ENCODE measurements around the gene TMEM217.

DNA sequence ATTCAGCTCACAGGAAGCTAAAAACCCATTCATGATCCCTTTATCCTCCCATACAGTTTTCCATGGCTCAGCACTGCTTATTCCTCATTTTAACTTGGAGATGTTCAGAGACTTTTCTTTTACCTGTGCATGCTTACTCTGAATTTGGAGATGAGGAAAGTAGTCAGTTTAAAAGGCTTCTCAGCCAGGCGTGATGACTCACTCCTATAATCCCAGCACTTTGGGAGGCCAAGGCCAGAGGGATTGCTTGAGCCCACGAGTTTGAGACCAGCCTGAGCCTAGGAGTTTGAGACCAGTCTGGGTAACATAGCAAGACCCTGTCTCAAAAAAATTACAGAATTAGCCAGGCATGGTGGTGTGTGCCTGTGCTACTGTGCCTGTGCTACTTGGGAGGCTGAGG lies 30.3 kb upstream of the TMEM217 start:
- TF ChIP-seq, protein P1, sequence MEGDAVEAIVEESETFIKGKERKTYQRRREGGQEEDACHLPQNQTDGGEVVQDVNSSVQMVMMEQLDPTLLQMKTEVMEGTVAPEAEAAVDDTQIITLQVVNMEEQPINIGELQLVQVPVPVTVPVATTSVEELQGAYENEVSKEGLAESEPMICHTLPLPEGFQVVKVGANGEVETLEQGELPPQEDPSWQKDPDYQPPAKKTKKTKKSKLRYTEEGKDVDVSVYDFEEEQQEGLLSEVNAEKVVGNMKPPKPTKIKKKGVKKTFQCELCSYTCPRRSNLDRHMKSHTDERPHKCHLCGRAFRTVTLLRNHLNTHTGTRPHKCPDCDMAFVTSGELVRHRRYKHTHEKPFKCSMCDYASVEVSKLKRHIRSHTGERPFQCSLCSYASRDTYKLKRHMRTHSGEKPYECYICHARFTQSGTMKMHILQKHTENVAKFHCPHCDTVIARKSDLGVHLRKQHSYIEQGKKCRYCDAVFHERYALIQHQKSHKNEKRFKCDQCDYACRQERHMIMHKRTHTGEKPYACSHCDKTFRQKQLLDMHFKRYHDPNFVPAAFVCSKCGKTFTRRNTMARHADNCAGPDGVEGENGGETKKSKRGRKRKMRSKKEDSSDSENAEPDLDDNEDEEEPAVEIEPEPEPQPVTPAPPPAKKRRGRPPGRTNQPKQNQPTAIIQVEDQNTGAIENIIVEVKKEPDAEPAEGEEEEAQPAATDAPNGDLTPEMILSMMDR (IDR thresholded peaks at IDR 0.05; ENCODE audit: low read length) = no peak
- TF ChIP-seq EZH2phosphoT487 (IDR thresholded peaks at IDR 0.05; ENCODE audit: low read length) = no peak

All from MM.1S (cell line).